Activated T-helper 9 cell treated with anti-CD3 and anti-CD28 coated beads, Interleukin-2, amount 50 U/mL, for 16 hours (primary cell): Measurements from ENCODE around the gene AP3D1.
A peak's percentile ranks its signal among the peaks of the same experiment; 100 is the strongest.

ENCODE experiments used
- DNase-seq: peaks from one replicate; pipeline ENCODE4 v3.0.0-alpha.2; 2020; ENCODE audit warnings: low read depth

The AP3D1 gene

DNA sequence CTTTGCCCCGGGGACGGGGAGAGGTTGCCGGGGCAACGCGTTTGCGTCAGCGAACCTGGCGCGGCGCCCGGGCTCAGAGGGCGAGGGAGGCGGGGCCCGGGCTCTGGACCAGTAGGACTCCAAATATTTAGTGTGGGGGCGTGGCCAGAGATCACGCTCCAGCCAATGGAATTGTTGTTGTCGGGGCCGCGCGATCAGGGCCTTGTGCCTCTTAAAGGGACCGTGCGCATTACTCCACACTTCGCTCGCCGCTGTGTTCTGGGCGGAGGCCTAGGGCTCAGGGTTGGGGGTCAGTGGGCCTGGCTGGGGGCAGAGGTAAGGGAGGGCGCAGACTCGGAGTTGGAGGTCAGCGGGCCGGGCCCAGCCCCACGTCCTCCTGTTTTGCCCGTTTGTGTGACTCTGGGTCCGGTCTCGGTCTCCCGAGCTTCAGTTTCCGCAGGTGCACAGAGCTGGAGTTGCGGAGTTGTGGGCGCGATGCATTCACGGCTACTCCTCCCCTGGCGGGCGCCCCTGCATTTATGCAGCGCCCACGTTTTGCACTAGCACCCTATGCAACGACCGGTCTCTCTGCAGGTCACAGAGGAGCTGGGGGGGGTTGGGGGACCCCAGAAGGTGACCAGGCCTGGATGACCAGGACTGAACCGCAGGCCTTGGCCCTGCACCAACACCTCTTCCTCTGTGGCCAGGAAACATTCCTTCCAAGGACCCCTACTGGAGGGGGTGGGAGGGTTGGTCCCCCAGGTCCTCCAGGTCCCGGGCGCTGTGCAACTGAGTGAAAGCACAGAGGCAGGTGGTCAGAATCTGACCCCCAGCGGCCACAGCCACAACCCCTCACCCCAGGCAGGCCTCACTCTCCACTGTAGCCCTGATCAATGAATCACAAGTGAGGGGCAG, 89.6 kb downstream of the AP3D1 start:
- DNase-seq: peak; percentile 100

DNA sequence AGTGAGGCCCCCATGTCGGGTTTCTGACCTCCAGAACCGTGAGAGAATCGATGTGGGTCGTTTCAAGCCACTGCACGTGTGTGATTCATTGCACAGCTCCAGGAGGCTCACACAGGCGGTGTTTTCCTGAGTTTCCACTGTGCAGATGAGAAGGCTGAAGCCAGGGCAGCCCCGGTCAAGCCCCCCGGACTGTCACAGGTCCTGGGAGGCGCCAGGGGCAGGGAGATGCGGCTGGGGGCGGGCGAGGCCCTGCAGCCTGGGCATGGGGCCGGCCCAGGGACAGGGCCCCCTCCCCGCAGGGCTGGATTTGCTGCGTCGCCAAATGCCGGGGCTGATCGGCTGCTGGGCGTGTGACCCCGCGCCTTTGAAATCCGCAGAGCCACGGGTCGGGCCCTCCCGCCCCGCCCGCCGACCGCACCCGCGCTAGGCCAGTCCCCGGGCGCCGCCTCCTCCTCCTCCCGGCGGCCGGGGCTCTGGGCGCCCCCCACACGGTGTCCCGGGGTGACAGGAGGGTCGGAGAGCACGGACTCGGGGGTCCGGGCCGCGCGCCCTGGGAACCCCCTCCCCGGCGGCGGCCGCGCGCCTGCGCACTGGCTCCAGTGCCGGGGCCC, 90.4 kb downstream of the AP3D1 start:
- peak; percentile 33 for DNase-seq

DNA sequence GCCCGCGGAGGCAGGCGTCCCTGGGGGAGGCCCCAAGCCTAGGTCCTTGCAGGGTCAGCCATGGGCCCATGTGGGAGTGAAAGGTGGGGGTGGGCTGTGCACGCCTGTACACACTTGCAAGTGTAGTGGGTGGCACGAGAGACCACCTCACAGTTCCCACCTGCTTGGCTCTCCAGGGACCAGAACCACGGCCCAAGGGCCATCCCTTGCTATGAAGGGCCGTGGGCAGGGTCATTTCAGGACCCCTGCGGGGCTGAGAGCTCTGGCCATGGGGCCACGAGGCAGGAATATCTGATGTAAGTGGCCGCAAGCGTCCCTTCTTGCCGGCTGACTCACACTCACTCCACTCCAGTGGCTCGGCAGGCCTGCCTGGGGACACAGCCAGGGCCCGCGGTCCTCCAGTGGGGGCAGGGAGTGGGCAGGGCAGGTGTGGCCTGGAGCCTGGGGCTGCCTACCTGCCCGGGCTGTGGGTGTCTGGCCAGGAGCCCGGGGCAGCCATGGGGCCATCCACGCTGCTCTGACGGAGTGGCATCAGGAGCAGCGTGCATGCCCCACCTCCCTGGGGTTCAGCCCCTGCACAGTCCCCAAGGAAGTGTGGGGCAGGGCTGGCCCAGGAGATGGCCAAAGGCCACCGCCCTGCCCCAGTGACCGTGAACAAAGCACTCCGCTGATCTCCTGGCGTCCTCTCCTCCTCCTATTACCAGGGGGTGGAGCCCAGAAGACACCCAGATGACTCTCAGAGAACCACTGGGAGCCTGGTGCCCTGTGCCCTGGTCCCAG, 91.8 kb downstream of the AP3D1 start:
- no peak for DNase-seq

DNA sequence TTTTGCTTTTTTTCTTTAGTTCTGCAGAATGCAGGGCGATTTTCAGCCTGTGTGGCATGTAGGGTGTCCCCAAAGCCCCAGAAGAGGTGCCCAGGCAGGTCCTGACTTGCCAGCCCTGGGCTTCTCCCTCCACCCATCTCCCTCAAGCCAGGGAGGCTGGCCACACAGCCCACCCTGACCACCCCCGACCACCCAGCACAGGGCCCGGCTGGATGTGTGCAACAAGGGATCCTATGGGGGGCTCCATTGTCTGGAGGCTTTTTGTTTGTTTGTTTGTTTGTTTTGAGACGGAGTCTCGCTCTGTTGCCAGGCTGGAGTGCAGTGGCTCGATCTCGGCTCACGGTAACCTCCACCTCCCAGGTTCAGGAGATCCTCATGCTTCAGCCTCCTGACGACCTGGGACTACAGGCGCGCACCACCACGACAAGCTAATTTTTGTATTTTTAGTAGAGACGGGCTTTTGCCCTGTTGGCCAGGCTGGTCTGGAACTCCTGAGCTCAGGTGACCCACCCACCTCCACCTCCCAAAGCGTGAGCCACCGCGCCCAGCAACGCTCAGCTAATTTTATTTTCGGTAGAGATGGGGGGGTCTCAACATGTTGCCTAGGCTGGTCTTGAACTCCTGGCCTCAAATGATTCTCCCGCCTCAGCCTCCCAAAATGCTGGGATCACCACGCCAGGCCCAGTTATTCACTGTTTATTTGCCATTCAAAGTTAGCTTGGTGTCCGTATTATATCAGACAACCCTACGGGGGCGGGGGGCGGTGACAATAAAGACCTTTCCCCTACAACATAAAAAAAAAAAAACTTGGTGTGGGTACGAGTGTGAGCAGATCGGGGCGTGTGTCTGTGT, 92.6 kb downstream of the AP3D1 start:
- DNase-seq: no peak

DNA sequence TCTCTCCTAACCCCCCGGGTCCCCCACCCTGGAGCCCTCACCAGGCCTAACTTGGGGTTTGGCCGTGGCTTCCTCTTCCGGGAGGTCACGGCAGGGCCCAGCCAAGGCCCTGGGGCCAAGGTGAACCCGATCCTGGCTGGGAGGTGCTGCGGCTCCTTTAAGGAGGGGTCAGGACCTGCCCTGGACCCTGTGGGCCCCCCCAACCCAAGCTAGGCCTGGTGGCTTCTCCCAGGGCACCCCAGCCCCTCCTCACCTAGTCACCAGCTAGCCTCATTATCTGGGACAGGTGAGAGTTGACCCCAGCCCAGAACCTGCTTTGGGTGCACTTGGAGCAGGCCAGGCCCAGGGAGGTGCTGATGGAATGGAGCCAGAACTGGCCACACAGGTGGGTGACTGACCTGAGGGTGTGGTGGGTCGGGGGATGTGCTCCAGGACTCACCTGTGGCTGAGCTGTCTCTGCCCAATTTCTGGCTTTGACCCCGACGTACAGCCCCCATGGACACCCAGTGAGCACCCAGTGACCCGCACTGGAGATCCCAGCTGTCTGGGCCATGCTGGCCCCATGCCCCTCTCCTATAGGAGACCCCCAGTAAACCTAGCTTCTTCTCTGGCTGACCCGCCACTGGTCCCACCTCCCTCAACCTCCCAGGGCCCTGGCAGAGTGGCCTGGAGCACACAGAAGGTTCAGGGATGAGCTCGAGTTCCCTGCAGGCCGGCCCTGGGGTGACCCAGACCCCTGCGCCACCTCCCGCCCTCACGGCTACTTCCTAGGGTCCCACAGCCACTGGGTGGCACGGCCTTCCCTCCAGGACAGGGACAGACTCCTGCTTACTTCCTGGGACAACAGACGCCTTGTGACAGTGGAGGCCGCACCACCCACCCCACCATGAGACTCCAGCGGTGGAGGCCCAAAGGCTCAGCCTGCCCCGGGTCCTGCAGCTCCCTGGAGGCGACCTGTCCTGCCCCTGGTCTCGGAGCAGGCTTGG, 93.6 kb downstream of the AP3D1 start:
- DNase-seq: no peak

DNA sequence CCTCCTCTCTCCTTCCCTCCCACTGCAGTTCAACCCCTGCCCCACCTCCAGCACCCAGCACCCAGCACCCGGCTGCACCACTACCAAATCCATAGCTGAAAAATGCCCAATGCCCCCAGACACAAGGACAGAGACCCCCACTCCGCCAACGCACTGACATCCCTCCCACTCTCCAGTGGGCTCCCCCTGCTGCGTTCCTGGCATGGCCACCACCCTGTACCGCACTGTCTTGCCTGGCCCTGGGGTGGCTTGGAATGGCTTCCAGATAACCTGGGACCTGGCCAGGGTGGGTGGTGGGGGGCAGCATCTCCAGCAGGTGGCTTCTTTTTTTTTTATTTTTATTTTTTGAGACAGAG, 94.6 kb downstream of the AP3D1 start:
- no peak for DNase-seq

DNA sequence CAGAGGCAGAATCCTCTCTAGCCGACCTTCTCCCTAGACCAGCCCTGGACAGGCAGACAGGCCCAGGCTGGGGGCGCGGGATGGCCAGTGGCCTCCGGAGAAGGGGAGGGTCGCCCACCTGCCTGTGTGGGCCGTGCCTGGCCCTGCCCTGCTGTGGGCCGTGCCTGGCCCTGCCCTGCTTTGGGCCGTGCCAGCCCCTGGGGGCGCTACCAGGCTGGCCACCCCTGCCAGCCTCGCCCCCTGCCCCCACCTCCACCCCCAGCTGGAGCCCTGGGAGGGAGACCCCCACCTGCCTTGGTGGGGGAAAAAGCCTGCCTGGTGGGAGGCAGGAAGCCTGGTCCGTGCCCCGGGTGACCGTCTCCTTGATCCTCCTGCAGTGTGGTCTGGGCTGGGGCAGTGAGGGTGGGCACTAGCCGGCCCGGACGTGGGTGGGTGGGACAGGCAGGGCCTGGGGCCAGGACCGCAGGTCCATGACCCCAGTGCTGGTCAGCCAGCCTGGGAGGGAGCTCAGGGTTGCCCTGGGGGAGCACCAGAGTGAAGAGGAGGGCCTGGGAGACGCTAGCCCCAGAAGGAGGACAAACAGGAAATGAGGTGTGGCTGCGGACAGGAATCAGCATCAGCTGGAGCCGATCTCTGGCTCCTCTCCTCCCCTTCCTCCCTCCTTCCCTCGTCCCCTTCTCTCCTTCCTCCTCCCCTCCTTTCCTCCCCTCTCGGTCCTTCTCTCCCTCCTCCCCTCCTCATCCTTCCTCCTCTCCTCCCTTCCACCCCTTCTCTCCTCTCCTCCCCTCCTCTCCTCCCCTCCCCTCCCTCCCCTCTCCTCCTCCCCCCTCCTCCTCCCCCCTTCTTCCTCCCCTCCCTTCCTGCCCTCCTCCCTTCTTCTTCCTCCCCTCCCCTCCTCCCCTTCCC, 95.2 kb downstream of the AP3D1 start:
- DNase-seq: no peak

DNA sequence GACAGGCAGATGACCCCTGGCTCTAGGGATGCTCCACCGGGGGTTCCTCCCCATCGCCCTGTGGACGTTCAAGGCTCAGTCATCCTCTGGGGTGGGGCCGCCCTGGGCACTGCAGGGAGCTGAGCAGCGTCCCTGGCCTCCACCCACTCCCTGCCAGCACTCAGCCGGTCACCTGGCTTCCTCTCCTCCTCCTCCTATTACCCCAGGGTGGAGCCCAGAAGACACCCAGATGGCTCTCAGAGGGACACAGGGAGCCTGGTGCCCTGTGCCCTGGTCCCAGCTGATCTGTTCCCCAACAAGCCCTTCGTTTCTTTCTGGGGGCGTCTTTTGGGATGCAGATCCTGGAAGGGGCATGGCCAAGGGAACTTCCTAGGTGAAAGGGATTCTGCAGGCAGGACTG, 96.6 kb downstream of the AP3D1 start:
- no peak for DNase-seq

DNA sequence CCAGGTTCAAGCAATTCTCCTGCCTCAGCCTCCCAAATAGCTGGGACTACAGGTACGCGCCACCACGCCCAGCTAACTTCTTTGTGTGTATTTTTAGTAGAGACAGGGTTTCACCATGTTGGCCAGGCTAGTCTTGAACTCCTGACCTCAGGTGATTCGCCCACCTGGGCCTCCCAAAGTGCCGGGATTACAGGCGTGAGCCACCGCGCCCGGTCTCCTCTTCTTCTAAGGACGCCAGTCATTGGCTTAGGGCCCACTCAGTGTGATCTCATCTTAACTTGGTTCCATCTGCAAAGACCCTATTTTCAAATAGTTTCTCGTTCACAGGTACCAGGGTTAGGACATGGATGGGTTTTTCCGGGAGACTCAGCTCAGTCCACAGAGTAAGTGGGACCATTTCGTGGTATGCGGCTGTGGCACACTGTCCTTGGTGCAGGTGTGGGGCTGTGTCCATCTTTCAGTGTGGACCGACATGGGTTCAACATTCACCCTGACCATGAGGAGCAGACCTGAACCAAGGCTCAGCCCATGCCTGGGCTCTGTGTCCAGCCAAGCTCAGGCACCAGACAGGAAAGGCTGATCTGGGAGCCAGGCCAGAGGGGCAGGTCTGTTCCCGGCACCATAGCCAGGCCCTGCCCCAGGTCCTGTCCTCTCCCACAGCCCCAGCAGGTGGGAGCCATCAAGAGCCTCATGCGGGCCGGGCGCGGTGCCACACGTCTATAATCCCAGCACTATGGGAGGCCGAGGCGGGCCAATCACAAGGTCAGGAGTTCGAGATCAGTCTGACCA, 97.6 kb downstream of the AP3D1 start:
- no peak for DNase-seq

DNA sequence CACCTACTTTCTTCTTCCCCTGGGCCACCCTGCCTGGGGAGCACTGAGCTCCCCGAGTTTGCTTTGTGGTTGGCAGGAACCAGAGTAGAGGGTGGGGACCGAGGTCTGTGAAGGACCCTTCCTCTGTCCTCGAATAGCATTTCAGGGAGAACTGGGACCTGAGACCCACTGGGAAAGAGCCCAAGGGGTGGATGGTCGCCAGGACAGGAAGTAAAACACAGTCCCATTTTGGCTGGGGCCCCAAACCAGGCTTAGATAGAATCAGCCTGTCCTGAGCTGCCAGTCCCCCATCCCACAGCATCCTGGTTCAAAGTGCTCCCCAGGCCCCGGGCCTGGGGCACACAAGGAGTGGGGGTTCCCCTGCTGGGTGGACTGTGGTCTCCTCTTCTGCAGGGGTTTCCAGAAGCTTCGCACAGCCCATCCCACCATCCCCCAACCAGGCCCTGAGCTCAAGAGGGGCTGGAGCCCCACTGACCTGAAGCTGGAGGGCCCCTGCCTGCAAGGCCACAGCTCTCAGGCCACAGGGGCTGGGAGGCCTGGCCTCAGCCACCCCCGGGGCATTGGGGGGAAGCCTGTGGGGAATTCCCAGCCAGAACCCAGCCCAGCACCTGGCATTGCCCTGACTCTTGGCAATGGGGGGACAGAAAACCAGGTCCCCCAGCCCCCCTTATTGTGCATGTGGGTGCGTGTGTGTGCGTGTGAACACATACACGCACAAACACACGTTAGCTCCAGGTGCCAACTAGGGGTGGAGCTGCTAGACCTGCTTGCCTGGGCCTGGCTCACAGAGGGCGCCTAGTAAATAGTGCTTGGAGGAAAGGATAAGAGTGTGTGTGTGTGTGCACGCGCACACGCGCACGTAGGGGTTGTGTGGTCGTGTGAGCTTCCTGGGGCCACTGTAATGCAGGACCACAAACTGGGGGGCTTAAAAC, 99.3 kb downstream of the AP3D1 start:
- no peak for DNase-seq

DNA sequence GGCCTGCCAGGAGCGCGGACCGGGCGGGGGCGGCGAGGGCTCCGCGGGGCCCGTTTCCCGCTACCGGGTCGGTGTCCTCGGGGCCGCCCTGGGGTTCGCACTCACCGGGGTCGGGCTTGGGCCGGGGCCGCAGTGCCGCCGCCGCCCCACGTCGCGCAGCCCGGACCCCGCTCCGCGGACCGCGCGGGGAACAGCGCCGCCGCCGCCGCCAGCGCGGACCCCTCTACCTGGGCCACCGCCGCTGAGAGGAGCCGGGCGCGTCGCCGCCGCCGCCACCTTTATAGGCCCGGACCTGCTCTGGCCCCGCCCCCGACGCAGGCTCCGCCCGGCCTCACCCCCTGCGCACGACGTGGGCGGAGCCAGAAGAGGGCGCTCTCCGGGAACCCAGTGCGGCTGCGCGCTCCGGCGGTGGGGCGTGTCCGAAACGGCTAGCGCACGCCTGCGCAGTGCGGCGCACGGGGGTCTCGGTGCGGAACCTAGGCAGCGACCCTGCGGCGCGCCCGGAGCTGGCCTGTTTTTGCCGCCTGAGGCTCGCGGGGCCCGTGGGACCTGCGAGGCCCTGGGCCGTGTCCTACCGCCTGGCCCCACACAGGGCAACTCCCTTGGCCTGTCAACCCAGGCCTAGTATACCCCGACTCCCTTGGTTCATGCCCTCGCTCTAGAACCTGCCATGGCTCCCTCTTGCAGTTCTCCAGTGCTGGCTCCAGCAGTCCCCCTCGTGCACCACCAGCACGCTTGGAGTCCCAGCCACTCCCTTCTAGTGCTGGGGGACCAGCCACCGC, 100.2 kb downstream of the AP3D1 start, which contains the start of gene MKNK2:
TSS of gene MKNK2 (minus strand) at position 254 of the 782 bp plus-strand sequence. CDS start 393 bp downstream, outside the sequence.
- DNase-seq: peak; percentile 95
